Esophagus muscularis mucosa (tissue), 4 donors: ENCODE measurements around the gene MAST3. TPM values are rescaled to one million over a fixed set of nuclear protein-coding genes. Genes with fewer than 3 reads are reported as not detected.
"Not testable (repeated sequence)": the region's sequence is repeated elsewhere in the genome, so short reads cannot be mapped to it uniquely, and the experiment has no call there.

Source experiments
- DNase-seq: peaks from one replicate; pipeline ENCODE4 v3.0.0-alpha.2; 2017; ENCODE audit errors: extremely low spot score
- H3K27ac ChIP-seq, 4 donors: fragments of 200-600 bp; sonication (generic); replicated peaks in 1 of 4; 1 replicate in 3 of 4; 2 replicates in 1 of 4; pipeline ENCODE4 v1.5.1; 2016 to 2019; ENCODE audit warnings: mild to moderate bottlenecking in 1 of 4
- H3K27me3 ChIP-seq, 4 donors: fragments of 200-600 bp; sonication (generic); one replicate each; pipeline versions ENCODE4 v1.5.1 to v1.6.0; 2016 to 2019
- H3K36me3 ChIP-seq, 4 donors: fragments of 200-600 bp; sonication (generic); one replicate each; pipeline ENCODE4 v1.5.1; 2016 to 2019
- H3K4me1 ChIP-seq, 4 donors: fragments of 200-600 bp; sonication (generic); one replicate each; pipeline ENCODE4 v1.5.1; 2016 to 2019
- H3K4me3 ChIP-seq, 4 donors: fragments of 200-600 bp; sonication (generic); 1 replicate in 2 of 4; 2 replicates in 2 of 4; pipeline ENCODE4 v1.5.1; 2016 to 2019; ENCODE audit warnings: mild to moderate bottlenecking in 4 of 4, moderate library complexity in 1 of 4
- H3K9me3 ChIP-seq, 4 donors: fragments of 200-600 bp; sonication (generic); 1 replicate in 3 of 4; 2 replicates in 1 of 4; pipeline ENCODE4 v1.5.1; 2016 to 2019
- EP300 ChIP-seq: sonication (generic); formaldehyde crosslinking; IDR thresholded peaks from one replicate; pipeline ENCODE4 v1.6.1; 2017; ENCODE audit warnings: antibody characterized with exemption
- POLR2A ChIP-seq: fragments of 450-650 bp; IDR thresholded peaks from one replicate; pipeline ENCODE4 v1.6.1; 2017; ENCODE audit warnings: antibody characterized with exemption, moderate library complexity, mild to moderate bottlenecking, low read depth
- POLR2AphosphoS5 ChIP-seq, 2 donors: sonication (generic); formaldehyde crosslinking; IDR thresholded peaks; one replicate each; pipeline ENCODE4 v1.6.1; 2017; ENCODE audit warnings: antibody characterized with exemption in 2 of 2
- WGBS: methylation state at CpG from one replicate; pipeline ENCODE4 v1.1.5; 2018; 5-methylcytosine and 5-hydroxymethylcytosine counted together
- intact Hi-C: fragments of 100-400 bp; cut with DNase I; formaldehyde crosslinking; loops from one replicate; pipeline ENCODE4 v1.15.1; 2023
- total RNA-seq, 4 donors: library from RNA; depleted of rRNA; stranded (reverse); fragments of >200 nt; gene quantifications; one replicate each; pipeline versions ENCODE4 v1.1.0 to v1.2.1, GENCODE V29; 2016
- TF ChIP-seq, protein P1 (sequence below), 3 experiments: fragments of 200-600 bp in 2 of 3; fragments of 450-650 bp in 1 of 3; sonication (generic) in 2 of 3; IDR thresholded peaks; one replicate each; pipeline ENCODE4 v1.5.1; 2017 to 2019; ENCODE audit warnings: antibody characterized with exemption in 3 of 3, mild to moderate bottlenecking in 2 of 3, moderate library complexity in 1 of 3

MAST3 gene
- total RNA-seq, 4 donors from 2014 or later: 5.0 to 8.5 (median 6.4) TPM

DNA sequence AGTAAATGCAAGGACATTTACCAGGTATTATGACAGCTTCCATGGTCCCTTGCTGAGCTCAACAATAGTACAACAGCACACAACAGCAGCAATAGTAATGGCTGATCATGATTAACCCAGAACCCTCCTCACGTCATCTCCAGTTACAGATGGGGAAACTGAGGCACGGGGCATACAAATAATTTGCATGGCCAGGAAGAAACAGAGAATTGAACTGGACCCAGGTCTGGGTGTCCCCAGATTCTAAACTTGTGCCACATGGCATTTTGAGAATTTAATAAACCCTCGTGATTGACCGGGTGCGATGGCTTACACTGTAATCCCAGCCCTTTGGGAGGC lies 7.2 kb downstream of the MAST3 start:
- Histone ChIP-seq H3K27me3 (peaks cover 0 to 61% (median 4%) of the 10 kb centered on the region in 4 donors), H3K36me3 (no peaks in the 10 kb centered on the region), H3K9me3 (no peaks in the 10 kb centered on the region), H3K4me3 (peak overlapping the region; percentile 49 to 63 (median 52)), H3K27ac (peak overlapping the region in 3 of 4 donors; percentile 26 to 57 (median 34)), H3K4me1 (peaks cover 13 to 28% (median 21%) of the 10 kb centered on the region in 4 donors)
- DNase-seq: no peak
- TF ChIP-seq, protein P1, sequence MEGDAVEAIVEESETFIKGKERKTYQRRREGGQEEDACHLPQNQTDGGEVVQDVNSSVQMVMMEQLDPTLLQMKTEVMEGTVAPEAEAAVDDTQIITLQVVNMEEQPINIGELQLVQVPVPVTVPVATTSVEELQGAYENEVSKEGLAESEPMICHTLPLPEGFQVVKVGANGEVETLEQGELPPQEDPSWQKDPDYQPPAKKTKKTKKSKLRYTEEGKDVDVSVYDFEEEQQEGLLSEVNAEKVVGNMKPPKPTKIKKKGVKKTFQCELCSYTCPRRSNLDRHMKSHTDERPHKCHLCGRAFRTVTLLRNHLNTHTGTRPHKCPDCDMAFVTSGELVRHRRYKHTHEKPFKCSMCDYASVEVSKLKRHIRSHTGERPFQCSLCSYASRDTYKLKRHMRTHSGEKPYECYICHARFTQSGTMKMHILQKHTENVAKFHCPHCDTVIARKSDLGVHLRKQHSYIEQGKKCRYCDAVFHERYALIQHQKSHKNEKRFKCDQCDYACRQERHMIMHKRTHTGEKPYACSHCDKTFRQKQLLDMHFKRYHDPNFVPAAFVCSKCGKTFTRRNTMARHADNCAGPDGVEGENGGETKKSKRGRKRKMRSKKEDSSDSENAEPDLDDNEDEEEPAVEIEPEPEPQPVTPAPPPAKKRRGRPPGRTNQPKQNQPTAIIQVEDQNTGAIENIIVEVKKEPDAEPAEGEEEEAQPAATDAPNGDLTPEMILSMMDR (IDR thresholded peaks at IDR 0.05): no peak
- TF ChIP-seq POLR2A (no peak), POLR2AphosphoS5 (IDR thresholded peaks at IDR 0.05) (no peak), EP300 (no peak)
- intact Hi-C loops: no loop called here
- 71% methylated on average over 5 of the region's 5 CpGs for WGBS

DNA sequence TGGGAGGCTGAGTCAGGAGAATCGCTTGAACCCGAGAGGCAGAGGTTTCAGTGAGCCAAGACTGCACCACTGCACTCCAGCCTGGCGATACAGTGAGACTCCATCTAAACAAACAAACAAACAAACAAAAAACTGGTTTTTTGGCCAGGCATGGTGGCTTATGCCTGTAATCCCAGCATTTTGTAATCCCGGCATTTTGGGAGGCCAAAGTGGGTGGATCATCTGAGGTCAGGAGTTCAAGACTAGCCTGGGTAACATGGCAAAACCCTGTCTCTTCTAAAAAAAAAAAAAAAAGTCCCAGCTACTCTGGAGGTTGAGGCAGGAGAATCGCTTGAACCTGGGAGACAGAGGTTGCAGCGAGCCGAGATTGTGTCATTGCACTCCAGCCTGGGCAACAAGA lies 7.7 kb downstream of the MAST3 start:
- H3K4me3 ChIP-seq, H3K9me3 ChIP-seq, H3K36me3 ChIP-seq, intact Hi-C loops, DNase-seq, H3K27ac ChIP-seq: not testable (repeated sequence)
- 77% methylated on average over 7 of the region's 7 CpGs for WGBS
- H3K4me1 ChIP-seq: peaks cover 15 to 32% (median 26%) of the 10 kb centered on the region in 4 donors
- peaks cover 0 to 61% (median 3%) of the 10 kb centered on the region in 4 donors for H3K27me3 ChIP-seq

DNA sequence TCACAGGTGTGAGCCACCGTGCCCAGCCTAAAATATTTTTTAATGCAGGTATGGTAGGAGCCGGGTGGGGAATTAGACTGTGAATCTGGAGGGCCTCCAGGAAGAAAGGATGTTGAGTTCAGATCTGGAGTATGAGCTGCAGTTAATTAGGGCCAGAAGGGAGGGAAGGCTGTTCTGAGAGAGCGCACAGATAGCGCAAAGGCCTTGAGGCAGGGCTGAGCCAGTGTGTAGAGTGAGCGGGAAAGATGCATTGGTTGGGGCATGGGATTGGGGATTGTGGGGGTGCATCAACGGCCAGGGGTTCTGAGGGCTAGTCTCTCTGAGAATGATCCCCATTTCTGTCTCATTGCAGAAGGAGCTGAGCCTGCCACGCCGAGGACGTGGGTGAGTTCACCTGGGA lies 9.7 kb downstream of the MAST3 start:
- Histone ChIP-seq H3K27me3 (peaks cover 0 to 47% (median 2%) of the 10 kb centered on the region in 4 donors), H3K36me3 (no peaks in the 10 kb centered on the region), H3K4me3 (no peak overlapping the region), H3K9me3 (no peaks in the 10 kb centered on the region), H3K27ac (no peak overlapping the region), H3K4me1 (peaks cover 21 to 36% (median 34%) of the 10 kb centered on the region in 4 donors)
- WGBS: 97% methylated on average over 9 of the region's 9 CpGs
- no peak for DNase-seq
- TF ChIP-seq, protein P1 (IDR thresholded peaks at IDR 0.05): no peak
- TF ChIP-seq POLR2AphosphoS5 (IDR thresholded peaks at IDR 0.05): no peak
- TF ChIP-seq POLR2A: no peak
- TF ChIP-seq EP300: no peak
- intact Hi-C loops: no loop called here

DNA sequence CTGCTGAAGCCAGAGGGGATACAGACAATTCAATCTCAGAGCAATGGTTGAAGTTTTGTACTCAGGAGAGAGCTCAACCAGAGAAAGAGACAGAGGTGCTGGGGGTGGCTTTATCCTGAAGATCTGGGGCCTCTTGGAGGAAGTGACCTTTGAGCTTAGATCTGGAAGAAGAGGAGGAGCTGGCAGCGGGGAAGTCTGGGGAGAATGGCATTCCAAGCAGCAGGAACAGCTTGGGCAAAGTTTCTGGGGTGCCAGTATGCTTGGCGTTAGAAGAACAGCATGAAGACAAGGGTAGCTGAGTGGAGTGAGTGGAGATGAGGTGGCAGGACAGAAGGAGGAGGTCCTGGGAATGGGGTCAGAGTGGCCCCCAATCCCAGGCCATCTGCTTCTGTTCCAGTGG lies 11.3 kb downstream of the MAST3 start:
- H3K9me3 ChIP-seq: no peaks in the 10 kb centered on the region
- 73% methylated on average over 2 of the region's 2 CpGs for WGBS

DNA sequence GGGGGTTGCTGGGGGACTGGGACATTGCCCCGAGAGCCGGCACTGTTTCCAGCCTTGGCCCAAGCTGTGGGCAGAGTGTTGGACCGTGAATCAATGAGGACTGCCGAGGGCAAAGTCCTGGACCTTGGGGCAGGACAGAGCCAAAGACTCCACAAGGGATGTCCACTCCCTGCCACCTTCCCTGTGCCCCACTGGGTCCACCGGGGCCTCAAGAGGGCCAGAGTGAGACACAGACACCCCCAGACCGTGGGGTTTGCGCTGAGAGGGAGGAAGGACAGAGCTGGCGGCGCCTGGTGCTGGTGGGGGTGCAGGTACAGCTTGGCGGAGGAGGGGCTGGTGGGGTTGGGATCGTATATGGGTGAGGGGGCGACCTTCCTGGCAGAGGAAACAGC lies 11.8 kb downstream of the MAST3 start:
- intact Hi-C loops: no loop called here
- DNase-seq: no peak
- H3K9me3 ChIP-seq: no peaks in the 10 kb centered on the region
- no peaks in the 10 kb centered on the region for H3K36me3 ChIP-seq
- H3K4me1 ChIP-seq: peaks cover 18 to 32% (median 28%) of the 10 kb centered on the region in 4 donors
- no peak for TF ChIP-seq POLR2AphosphoS5 (IDR thresholded peaks at IDR 0.05)
- no peak for TF ChIP-seq POLR2A
- no peak for TF ChIP-seq EP300
- TF ChIP-seq, protein P1 (IDR thresholded peaks at IDR 0.05): no peak
- 59% methylated on average over 10 of the region's 12 CpGs for WGBS
- H3K27ac ChIP-seq: peak overlapping the region; percentile 47 to 68 (median 60)
- peak overlapping the region; percentile 61 to 80 (median 77) for H3K4me3 ChIP-seq
- H3K27me3 ChIP-seq: peaks cover 0 to 31% (median 2%) of the 10 kb centered on the region in 4 donors

More for the DNA sequence above, 11.3 kb downstream of the MAST3 start:
- intact Hi-C loops: no loop called here
- H3K4me1 ChIP-seq: peaks cover 21 to 36% (median 33%) of the 10 kb centered on the region in 4 donors
- H3K27ac ChIP-seq: no peak overlapping the region
- H3K27me3 ChIP-seq: peaks cover 0 to 31% (median 2%) of the 10 kb centered on the region in 4 donors
- no peak for DNase-seq
- no peaks in the 10 kb centered on the region for H3K36me3 ChIP-seq
- no peak overlapping the region for H3K4me3 ChIP-seq
- TF ChIP-seq POLR2AphosphoS5 (IDR thresholded peaks at IDR 0.05) (no peak), EP300 (no peak), POLR2A (no peak)
- TF ChIP-seq, protein P1 (IDR thresholded peaks at IDR 0.05): no peak
